Stimulated activated memory B cell treated with anti-CD40 and anti-IgM and Interleukin-4, amounts not matched to agents 10 μg/mL and 1 μg/mL and 100 μg/mL, for 72 hours (primary cell): ENCODE data around the gene ANTXRL.
"Not testable (repeated sequence)": the region's sequence is repeated elsewhere in the genome, so short reads cannot be mapped to it uniquely, and the experiment has no call there.

Experiments
- ATAC-seq: fragments of 150-1000 bp; cut with Tn5 transposase; 2 replicates; pipeline ENCODE4 v1.10.0; 2021
- H3K27ac Mint-ChIP-seq: one replicate; pipeline ENCODE4 v1.8.0; 2022; ENCODE audit warnings: mild to moderate bottlenecking, mixed read lengths
- H3K27me3 Mint-ChIP-seq: one replicate; pipeline ENCODE4 v1.8.0; 2022; ENCODE audit warnings: mixed read lengths
- H3K36me3 Mint-ChIP-seq: one replicate; pipeline ENCODE4 v1.8.0; 2022; ENCODE audit warnings: mixed read lengths
- H3K4me1 Mint-ChIP-seq: one replicate; pipeline ENCODE4 v1.8.0; 2022; ENCODE audit warnings: mixed read lengths
- H3K4me3 Mint-ChIP-seq: one replicate; pipeline ENCODE4 v1.8.0; 2022; ENCODE audit warnings: mild to moderate bottlenecking, moderate library complexity, mixed read lengths
- H3K9me3 Mint-ChIP-seq: one replicate; pipeline ENCODE4 v1.8.0; 2022; ENCODE audit warnings: mixed read lengths

ANTXRL gene

DNA sequence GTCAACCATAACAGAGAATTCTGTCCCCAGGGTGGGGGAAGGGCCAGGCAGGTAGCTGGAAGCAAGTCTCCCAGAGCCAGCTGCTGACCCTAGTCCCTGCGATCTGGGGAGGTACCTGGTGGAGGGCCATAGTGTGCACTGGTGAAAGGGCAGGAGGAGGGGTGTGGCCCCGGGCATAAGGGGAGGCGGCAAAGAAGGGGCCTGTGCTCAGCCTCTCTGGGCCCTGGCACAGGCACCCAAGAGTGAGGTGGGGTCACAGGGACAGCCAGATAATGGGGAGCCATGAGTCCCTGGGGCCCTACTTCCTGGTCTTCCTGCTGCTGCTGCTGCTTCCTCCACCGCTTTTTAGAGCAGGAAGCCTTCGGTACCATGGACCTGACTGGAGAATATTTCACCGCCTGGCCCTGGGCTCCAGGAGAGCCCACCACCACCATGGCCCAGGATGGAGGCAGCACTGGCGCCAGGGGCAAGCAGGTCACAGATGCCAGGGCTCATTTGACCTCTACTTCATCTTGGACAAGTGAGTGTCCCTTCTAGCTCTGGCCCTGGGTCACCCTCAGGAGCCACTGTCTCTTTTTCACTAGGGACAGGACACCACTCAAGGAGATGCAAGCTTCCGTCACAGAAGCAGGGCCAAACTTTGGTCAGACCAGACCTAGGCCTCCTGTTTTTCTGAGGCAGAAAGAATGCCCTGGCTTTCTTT, at the start of gene ANTXRL:
TSS of gene ANTXRL (plus strand) at position 7 of the 703 bp plus-strand sequence. CDS start at position 273, 266 bp downstream.
- Mint-ChIP-seq H3K4me3 (no peak within 1 kb of the TSS), H3K27ac (no peak within 1 kb of the TSS), H3K27me3 (peaks cover 15% of the 10 kb centered on the region), H3K36me3 (no peaks in the 10 kb centered on the region), H3K9me3 (no peaks in the 10 kb centered on the region), H3K4me1 (peaks cover 25% of the 10 kb centered on the region)
- ATAC-seq: no peak

DNA sequence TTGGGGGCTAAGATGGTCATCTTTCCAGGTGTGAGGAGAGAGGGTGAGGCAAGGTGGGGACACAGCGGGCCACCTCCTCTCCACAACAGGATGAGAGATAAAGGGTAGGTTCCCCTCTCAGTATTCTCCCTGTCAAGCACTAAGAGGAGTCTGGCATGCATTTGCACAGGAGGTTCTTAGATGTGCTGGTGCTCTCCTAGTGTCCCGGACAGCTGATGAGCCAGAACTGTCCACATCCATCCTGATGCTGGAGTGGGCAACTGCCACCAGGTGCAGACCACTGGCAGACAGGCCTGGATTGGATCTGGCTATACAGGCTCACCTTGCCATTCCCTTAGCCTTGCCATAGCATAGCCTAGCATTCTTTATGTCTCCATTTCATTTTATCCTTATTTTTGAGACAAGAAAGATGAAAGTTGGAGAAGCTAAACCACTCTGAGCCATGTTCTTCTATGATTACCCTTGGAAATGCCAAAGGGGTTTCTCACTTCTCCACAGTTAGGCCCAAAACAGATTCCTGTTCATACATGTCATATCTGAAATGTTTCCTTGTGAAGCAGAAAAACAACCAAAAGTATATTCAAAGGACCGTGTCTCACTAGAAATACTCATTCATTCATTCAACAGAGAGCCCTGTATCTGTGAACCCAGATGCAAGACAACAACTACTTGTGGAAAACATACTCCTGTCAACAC, 48.8 kb upstream of the ANTXRL start:
- peaks cover 33% of the 10 kb centered on the region for H3K36me3 Mint-ChIP-seq
- peaks cover 12% of the 10 kb centered on the region for H3K27me3 Mint-ChIP-seq
- no peak for ATAC-seq
- H3K9me3 Mint-ChIP-seq: peaks cover 14% of the 10 kb centered on the region
- H3K4me3 Mint-ChIP-seq: no peak overlapping the region
- H3K27ac Mint-ChIP-seq: no peak overlapping the region
- no peaks in the 10 kb centered on the region for H3K4me1 Mint-ChIP-seq

DNA sequence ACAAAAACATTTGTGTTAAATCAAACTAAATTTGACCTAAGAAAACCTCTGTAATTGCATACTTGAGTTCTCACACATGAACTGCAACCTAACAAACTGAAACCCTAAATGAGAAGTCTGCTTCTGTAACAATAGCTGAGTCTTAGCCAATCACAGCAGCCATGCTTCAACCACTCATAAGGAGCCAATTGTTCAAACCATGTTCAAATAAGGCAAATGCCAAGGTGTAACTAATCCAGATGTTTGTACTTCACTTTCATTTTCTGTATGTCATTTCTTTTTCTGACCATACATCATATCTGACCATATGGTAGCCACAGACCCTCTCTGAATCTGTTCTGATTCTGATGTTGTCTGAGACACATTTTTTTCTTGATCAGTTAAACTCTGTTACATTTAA, 47.5 kb upstream of the ANTXRL start:
- Mint-ChIP-seq H3K4me1 (no peaks in the 10 kb centered on the region), H3K27ac (no peak overlapping the region), H3K27me3 (peaks cover 12% of the 10 kb centered on the region), H3K4me3 (no peak overlapping the region), H3K36me3 (peaks cover 42% of the 10 kb centered on the region), H3K9me3 (peaks cover 18% of the 10 kb centered on the region)
- no peak for ATAC-seq

DNA sequence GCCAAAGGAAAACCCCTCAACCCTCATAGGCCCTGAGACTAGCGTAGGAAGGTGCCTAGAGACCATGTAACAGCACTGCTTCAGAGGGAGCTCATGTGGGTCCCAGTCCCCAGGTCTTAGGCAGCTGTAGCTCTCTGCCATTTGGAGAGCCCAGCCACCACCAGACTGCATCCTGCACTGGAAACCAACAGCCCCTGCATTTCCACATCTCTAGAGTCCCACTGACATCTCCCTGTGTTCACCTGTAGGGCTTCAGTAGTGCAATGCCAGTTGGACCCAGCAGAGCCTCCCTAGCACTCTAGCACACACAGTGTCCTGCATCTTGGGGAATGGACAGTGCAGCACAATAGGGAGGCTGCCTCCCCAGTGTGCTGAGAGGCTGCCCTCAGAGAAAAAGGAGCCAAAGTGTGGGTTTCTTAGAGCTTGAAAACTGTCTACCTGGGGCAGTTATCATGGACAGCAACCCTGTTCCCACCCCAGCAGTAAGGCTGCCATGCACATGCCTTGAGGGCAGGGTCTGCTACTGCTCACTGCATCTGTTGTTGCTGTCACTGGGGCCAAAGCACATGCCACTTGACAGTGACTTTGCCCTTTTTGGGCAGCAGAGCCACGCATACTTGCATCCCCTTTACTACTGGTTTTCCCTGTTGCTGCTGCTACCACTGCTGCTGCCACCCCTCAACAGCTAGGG, 46.7 kb upstream of the ANTXRL start:
- peaks cover 18% of the 10 kb centered on the region for H3K9me3 Mint-ChIP-seq
- ATAC-seq: no peak
- no peak overlapping the region for H3K4me3 Mint-ChIP-seq
- H3K4me1 Mint-ChIP-seq: no peaks in the 10 kb centered on the region
- peaks cover 42% of the 10 kb centered on the region for H3K36me3 Mint-ChIP-seq
- H3K27ac Mint-ChIP-seq: no peak overlapping the region
- H3K27me3 Mint-ChIP-seq: peaks cover 12% of the 10 kb centered on the region

DNA sequence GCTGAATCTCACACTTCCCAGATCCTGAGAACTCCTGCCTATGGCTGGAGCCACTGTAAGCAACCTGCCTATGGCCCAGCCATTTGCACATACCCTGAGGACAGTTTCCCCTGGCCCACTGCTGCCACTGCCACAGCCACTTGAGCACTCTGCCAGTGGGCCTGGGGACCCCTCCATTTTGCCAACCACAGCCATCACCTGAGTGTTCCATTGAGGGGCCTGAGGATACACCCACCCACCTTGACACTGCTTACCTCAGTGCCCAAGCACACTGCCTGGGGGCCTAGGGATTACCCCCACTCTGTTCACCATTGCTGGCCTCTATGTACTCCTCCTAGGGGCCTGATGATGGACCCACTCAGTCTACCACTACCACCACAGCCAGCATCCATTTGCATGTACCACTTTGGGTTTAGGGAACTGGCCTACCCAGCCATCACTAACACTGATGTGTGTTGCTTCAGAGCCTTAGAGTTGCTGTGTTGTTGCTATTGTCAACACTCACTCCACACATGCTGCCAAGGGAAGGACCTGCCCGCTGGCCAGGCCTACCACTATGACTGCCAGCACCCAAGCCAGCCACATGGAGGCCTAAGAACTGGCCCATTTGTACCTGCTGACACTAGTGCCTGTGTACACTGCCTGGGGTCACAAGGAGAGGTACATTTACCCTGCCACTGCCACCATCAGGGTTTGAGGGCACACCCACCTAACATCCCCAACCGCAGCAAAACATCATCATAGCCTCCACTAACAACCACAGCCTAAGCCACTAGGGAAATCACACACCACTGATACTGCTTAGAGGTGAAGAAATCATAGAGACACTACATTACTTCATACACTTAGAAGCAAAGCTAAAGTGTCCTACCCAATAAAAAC, 45.9 kb upstream of the ANTXRL start:
- H3K4me1 Mint-ChIP-seq: no peaks in the 10 kb centered on the region
- peaks cover 11% of the 10 kb centered on the region for H3K27me3 Mint-ChIP-seq
- H3K9me3 Mint-ChIP-seq: peaks cover 18% of the 10 kb centered on the region
- ATAC-seq: no peak
- H3K36me3 Mint-ChIP-seq: peaks cover 44% of the 10 kb centered on the region
- no peak overlapping the region for H3K4me3 Mint-ChIP-seq
- no peak overlapping the region for H3K27ac Mint-ChIP-seq

DNA sequence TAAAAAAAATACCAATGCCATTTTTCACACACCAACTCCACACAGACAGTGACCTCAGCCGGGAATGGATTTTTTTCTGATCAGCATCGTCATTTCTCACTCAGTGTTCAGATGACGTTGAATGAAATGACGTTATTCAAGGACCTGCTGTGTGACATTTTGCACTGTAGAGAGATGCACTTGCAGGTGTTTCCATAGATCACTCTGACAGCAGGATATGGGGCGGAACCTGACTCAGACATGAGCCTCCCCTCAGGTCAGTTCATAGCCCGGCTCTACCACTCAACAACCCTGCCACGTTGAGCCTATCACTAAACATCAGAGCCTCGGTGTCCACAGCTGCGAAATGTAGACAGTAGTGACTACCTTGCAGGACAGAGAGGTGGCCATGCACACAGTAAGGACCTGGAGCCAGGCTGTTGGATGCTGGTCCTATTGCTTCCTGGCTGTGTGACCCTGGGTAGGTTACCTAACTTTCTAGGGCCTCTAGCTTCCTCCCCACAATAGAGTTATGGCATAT, 41.4 kb upstream of the ANTXRL start:
- H3K27ac Mint-ChIP-seq: no peak overlapping the region
- peaks cover 36% of the 10 kb centered on the region for H3K36me3 Mint-ChIP-seq
- ATAC-seq: no peak
- H3K27me3 Mint-ChIP-seq: no peaks in the 10 kb centered on the region
- peaks cover 18% of the 10 kb centered on the region for H3K9me3 Mint-ChIP-seq
- H3K4me1 Mint-ChIP-seq: no peaks in the 10 kb centered on the region
- no peak overlapping the region for H3K4me3 Mint-ChIP-seq

DNA sequence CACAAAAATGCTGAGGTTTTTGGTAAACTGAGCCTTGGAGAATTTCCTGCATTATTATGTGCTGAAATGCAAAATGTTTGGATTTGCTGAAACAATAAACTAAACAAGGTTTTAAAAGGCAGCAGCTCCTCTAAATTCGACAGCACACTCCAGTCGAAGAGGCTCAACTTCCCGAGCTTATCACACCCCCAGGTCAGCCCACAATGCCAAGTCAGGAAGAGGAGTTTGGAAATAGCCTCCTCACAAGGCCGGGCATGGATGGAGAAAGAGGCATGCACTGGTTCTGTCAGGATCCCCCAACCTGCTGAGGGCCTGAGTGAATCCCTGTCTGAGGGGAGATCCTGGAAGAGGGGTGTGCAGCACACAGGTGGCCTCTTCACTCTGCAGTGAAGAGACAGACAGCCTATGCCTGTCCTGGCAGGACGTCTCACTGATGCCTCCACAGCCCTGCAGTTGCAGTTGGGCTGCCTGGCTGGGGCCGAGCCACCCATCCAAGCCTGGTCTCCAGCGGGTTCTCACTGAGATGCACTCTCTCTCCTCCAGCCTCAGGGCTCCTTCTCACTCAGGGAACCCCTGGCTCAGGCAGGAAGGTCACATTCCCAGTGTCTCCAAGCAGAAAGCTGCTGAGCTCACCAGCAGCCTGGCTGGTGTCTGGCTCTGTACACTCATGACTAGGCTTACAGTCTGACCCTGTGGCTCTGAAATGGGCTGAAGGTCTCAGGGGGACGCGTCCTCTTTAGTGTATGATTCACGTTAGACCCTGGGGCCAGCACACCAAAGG, 40.2 kb upstream of the ANTXRL start:
- not testable (repeated sequence) for H3K4me3 Mint-ChIP-seq, H3K27ac Mint-ChIP-seq, H3K27me3 Mint-ChIP-seq, H3K4me1 Mint-ChIP-seq
- peaks cover 26% of the 10 kb centered on the region for H3K36me3 Mint-ChIP-seq
- peak; percentile 17 for ATAC-seq
- peaks cover 12% of the 10 kb centered on the region for H3K9me3 Mint-ChIP-seq

DNA sequence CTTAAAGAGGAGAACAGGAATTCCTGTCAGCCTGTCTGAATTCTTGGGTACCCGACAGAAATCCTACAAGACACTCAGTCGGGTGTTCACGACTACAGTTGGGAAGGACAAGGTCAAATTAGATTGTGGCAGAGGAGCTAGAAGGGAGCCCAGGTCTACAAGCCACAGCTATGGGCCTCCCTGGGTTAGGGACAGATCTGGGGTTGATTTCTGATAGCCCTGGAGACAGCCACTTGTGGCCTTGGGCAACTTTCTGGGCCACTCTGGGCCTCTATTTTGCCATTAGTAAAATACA, 39.7 kb upstream of the ANTXRL start:
- Mint-ChIP-seq H3K4me3 (no peak overlapping the region), H3K4me1 (no peaks in the 10 kb centered on the region), H3K36me3 (peaks cover 22% of the 10 kb centered on the region), H3K9me3 (peaks cover 11% of the 10 kb centered on the region), H3K27me3 (peaks cover 8% of the 10 kb centered on the region), H3K27ac (no peak overlapping the region)
- no peak for ATAC-seq

DNA sequence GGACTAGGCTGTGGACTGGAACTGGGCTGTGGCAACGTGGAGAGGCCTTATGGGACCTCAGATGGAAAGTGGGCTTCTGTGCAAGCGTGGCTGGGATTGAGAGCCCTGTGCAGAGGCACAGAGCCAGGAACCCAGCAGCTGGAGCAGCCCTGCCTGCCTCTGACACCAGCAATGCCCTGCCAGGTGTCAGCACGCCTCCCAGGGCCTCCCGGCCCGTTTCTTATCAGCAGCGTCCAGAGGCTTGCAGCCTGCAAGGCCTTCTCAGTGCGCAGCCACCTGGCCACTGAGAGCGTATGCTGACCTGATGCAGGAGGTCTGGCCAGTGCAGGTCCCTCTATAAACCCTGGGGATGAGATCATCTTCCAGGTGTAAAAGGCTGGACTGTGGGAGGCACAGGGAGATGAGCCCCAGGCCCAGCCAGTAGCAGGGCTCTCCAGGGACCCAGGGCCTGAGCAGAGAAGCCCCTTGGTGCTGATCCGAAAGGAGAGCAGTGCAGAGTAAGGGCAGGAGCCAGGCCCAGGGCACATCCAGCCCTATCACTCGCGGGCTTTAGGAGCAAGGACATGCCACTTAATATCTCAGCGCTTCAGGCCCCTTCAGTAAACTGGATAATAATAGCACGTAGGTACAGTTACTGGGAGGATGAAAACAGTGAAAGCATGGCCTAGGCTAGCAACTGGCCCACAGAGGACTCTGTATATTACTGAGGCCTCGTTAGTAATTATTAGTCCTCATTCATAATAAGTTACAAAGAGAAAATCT, 38.8 kb upstream of the ANTXRL start:
- Mint-ChIP-seq H3K9me3 (peaks cover 5% of the 10 kb centered on the region), H3K4me1 (no peaks in the 10 kb centered on the region), H3K27me3 (peaks cover 8% of the 10 kb centered on the region), H3K36me3 (peaks cover 14% of the 10 kb centered on the region), H3K27ac (no peak overlapping the region), H3K4me3 (no peak overlapping the region)
- ATAC-seq: no peak

DNA sequence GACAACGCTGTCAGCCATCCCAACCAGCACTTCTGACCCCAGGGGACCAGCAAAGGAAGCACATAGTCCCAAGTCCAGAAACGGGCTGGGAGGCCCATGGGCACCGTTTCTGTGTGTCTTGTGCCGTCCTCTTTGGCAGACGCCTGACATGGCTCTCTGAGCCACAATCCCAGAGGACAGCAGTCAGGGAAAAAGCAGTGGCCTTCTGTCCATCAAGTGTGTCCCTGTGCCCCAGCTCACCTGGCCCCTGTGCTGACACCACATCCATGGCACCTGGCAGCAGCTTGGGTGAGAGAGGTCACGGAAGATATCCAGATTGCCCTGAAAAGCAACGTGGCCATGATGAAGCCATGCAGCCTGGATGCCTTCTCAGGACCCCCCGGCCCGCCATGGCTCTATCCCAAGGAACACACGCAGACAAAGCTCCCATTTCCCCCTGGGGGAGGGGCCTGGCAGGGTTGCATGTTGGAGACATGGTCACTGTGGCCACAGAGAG, 38.1 kb upstream of the ANTXRL start:
- ATAC-seq: no peak
- Mint-ChIP-seq H3K4me1 (no peaks in the 10 kb centered on the region), H3K4me3 (no peak overlapping the region), H3K9me3 (peaks cover under 1% of the 10 kb centered on the region), H3K27me3 (peaks cover 8% of the 10 kb centered on the region), H3K27ac (no peak overlapping the region), H3K36me3 (peaks cover 9% of the 10 kb centered on the region)

DNA sequence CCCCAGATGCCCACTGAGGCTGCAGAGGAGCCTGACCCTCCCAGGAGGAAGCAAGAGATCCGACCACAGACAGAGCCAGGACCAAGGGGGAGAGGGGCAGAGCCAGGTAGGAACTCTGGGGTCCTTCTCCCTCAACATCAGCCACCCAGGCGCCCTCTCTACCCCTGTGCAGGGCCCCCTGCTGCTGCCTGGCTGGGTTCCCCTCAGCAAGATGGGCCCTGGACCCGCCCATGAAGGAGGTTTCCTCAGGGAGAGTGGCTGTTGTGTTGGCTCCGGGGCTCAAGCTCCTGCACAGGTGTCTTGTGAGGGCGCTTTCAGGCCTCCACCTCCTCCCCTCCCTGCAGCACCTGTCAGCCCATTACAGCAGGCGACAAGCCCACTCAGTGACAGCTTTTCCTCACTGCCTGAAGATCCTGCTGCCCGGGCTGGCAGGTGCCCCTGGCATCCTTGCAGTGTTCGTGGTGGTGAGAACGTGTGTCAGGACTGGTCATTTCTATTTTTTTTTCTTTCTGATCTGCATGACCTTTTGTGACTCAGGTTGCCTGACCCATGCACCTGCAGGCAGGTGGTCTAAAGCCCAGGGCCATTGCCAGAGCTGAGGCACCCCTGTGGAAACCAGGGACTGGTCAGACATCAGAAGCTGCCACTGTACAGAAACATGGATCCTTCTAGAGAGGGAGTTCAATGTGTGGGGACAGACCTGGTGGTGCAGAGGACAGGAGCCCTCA, 37.0 kb upstream of the ANTXRL start:
- H3K4me1 Mint-ChIP-seq, H3K9me3 Mint-ChIP-seq, H3K27me3 Mint-ChIP-seq, H3K4me3 Mint-ChIP-seq, ATAC-seq, H3K27ac Mint-ChIP-seq, H3K36me3 Mint-ChIP-seq: not testable (repeated sequence)

DNA sequence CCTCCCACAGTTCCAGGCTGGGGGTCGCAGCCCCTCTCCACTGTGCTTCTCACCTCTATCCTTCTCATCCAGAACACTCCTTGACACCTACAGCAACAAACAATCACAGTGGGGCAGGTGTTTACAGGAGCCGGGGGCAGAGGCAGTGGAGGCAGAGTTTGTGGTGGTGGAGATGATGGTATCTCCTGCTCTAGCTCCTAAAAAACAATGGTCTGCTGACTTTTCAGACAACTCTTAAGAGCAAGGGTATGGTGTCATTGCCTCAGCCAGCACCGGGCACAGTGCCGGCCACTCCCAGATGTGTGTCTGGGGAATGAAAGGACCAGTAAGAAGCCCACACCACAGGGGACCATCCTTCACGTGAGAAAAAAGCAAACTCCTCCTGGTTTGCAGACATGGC, 36.3 kb upstream of the ANTXRL start:
- H3K9me3 Mint-ChIP-seq: no peaks in the 10 kb centered on the region
- no peak overlapping the region for H3K27ac Mint-ChIP-seq
- H3K4me1 Mint-ChIP-seq: no peaks in the 10 kb centered on the region
- H3K36me3 Mint-ChIP-seq: peaks cover 5% of the 10 kb centered on the region
- peaks cover 8% of the 10 kb centered on the region for H3K27me3 Mint-ChIP-seq
- no peak overlapping the region for H3K4me3 Mint-ChIP-seq
- ATAC-seq: no peak
